HG03025 (cell line): ENCODE measurements around the gene CLRN3.

Source experiments
- ATAC-seq: cut with Tn5 transposase; IDR thresholded peaks from one replicate; pipeline ENCODE4 v1.9.1; 2021; ENCODE audit warnings: mild to moderate bottlenecking, moderate library complexity; ENCODE audit not compliant: unreplicated experiment, low FRiP score

CLRN3 gene

GRCh38 chr10:127892743-127893142 is at the start of gene CLRN3:
CLRN3 (minus strand) TSS chr10:127892941; CDS start chr10:127892784, 157 bp downstream.
- ATAC-seq = no peak

GRCh38 chr10:127940866-127941640 is 48.3 kb upstream of the CLRN3 start:
- ATAC-seq = no peak

- ATAC-seq = no peak
Measured at GRCh38 chr10:127939786-127940330, 47.1 kb upstream of the CLRN3 start.

GRCh38 chr10:127937915-127938463 is 45.2 kb upstream of the CLRN3 start:
- ATAC-seq = no peak

- ATAC-seq = no peak
Measured at GRCh38 chr10:127937069-127937468, 44.3 kb upstream of the CLRN3 start.

GRCh38 chr10:127935071-127935561 is 42.4 kb upstream of the CLRN3 start:
- no peak for ATAC-seq

GRCh38 chr10:127934383-127934782 is 41.6 kb upstream of the CLRN3 start:
- ATAC-seq = no peak

- ATAC-seq = no peak
Measured at GRCh38 chr10:127933271-127933670, 40.5 kb upstream of the CLRN3 start.

- ATAC-seq = no peak
Measured at GRCh38 chr10:127932521-127933270, 40.0 kb upstream of the CLRN3 start.

GRCh38 chr10:127928021-127928806 is 35.5 kb upstream of the CLRN3 start:
- no peak for ATAC-seq

GRCh38 chr10:127926455-127926854 is 33.7 kb upstream of the CLRN3 start:
- ATAC-seq = no peak

- ATAC-seq = no peak
Measured at GRCh38 chr10:127925471-127926207, 32.9 kb upstream of the CLRN3 start.

GRCh38 chr10:127923646-127924045 is 30.9 kb upstream of the CLRN3 start:
- no peak for ATAC-seq

- ATAC-seq = no peak
Measured at GRCh38 chr10:127922675-127923366, 30.1 kb upstream of the CLRN3 start.

GRCh38 chr10:127922206-127922605 is 29.5 kb upstream of the CLRN3 start:
- no peak for ATAC-seq

GRCh38 chr10:127921753-127922145 is 29.0 kb upstream of the CLRN3 start:
- ATAC-seq = no peak

- no peak for ATAC-seq
Measured at GRCh38 chr10:127921075-127921752, 28.5 kb upstream of the CLRN3 start.

- no peak for ATAC-seq
Measured at GRCh38 chr10:127920306-127921074, 27.7 kb upstream of the CLRN3 start.
